Endodermal cell (in vitro differentiated cells): ENCODE measurements around the gene IGFBP2. TPM values are rescaled to one million over a fixed set of nuclear protein-coding genes. Genes with fewer than 3 reads are reported as not detected.

Source experiments
- DNase-seq: peaks from one replicate; pipeline ENCODE4 v3.0.0-alpha.2; 2017
- H3K27ac ChIP-seq: 2 replicates; pipeline ENCODE4 v1.5.1; 2013; ENCODE audit warnings: mild to moderate bottlenecking, low read depth, low read length, moderate library complexity
- H3K27me3 ChIP-seq: 2 replicates; pipeline ENCODE4 v1.6.1; 2013; ENCODE audit warnings: mild to moderate bottlenecking, low read length, moderate library complexity; ENCODE audit not compliant: insufficient read depth, control insufficient read depth, poor library complexity, severe bottlenecking
- H3K36me3 ChIP-seq: 2 replicates; pipeline ENCODE4 v1.7.0; 2013; ENCODE audit warnings: mild to moderate bottlenecking, low read length, moderate library complexity; ENCODE audit not compliant: control insufficient read depth, insufficient read depth
- H3K4me1 ChIP-seq: one replicate; pipeline ENCODE4 v1.7.0; 2013; ENCODE audit warnings: low read length; ENCODE audit not compliant: control insufficient read depth, insufficient read depth
- H3K4me3 ChIP-seq: 2 replicates; pipeline ENCODE4 v1.5.1; 2013; ENCODE audit warnings: mild to moderate bottlenecking, low read length, moderate library complexity
- H3K9ac ChIP-seq: 2 replicates; pipeline ENCODE4 v1.6.1; 2013; ENCODE audit warnings: mild to moderate bottlenecking, low read length, moderate library complexity; ENCODE audit not compliant: poor library complexity, severe bottlenecking; ENCODE audit errors: extremely low read depth
- H3K9me3 ChIP-seq: 2 replicates; pipeline ENCODE4 v1.6.1; 2013; ENCODE audit warnings: mild to moderate bottlenecking, low read length, moderate library complexity; ENCODE audit not compliant: control insufficient read depth
- H3K27ac Mint-ChIP-seq: 2 replicates; pipeline ENCODE4 v1.8.0; 2020; ENCODE audit warnings: mixed read lengths
- H3K27me3 Mint-ChIP-seq: 2 replicates; pipeline ENCODE4 v1.8.0; 2021; ENCODE audit warnings: mild to moderate bottlenecking, mixed read lengths; ENCODE audit not compliant: insufficient read depth
- H3K36me3 Mint-ChIP-seq: 2 replicates; pipeline ENCODE4 v1.8.0; 2020; ENCODE audit warnings: low read depth, mixed read lengths
- H3K4me1 Mint-ChIP-seq: 2 replicates; pipeline ENCODE4 v1.8.0; 2020; ENCODE audit warnings: mixed read lengths
- H3K4me3 Mint-ChIP-seq: 2 replicates; pipeline ENCODE4 v1.8.0; 2020; ENCODE audit warnings: mild to moderate bottlenecking, moderate library complexity, mixed read lengths
- H3K9me3 Mint-ChIP-seq: 2 replicates; pipeline ENCODE4 v1.8.0; 2020; ENCODE audit warnings: mild to moderate bottlenecking, mixed read lengths
- WGBS, 2 experiments: methylation state at CpG; one replicate each; pipeline versions ENCODE4 v1.1.5 to v1.1.7; 2013; ENCODE audit warnings: missing lambda C conversion rate in 2 of 2, mixed read lengths in 1 of 2; ENCODE audit not compliant: insufficient coverage in 1 of 2, insufficient read length in 1 of 2; 5-methylcytosine and 5-hydroxymethylcytosine counted together
- total RNA-seq, 2 donors: library from RNA; stranded (reverse); fragmentation: NEBNext Ultra II Directional in 1 of 2; extraction: Animal tissue kit (Norgen Biotek cat#: 25700) in 1 of 2; gene quantifications; 2 replicates in 1 of 2; 3 replicates in 1 of 2; pipeline ENCODE4 v1.2.1, GENCODE V29; 2021
- TF ChIP-seq, protein P1 (sequence below): fragments of 200-600 bp; sonication (generic); conservative IDR thresholded peaks from 2 replicates; pipeline ENCODE4 v1.5.0; 2021; ENCODE audit warnings: antibody characterized with exemption, mild to moderate bottlenecking

The IGFBP2 gene
- total RNA-seq, 2 donors from 2014 or later = 80.8 to 313 TPM

GRCh38 chr2:216604458-216604857 lies 28.8 kb upstream of the IGFBP2 start:
- H3K4me3 ChIP-seq = no peak overlapping the region

GRCh38 chr2:216606551-216607276 lies 26.5 kb upstream of the IGFBP2 start:
- peak overlapping the region; percentile 71 for H3K4me3 ChIP-seq
- H3K4me1 Mint-ChIP-seq = peaks cover 25% of the 10 kb centered on the region

More at GRCh38 chr2:216604458-216604857, 28.8 kb upstream of the IGFBP2 start:
- H3K4me3 Mint-ChIP-seq = no peak overlapping the region
- H3K9ac ChIP-seq = no peak overlapping the region
- TF ChIP-seq, protein P1, sequence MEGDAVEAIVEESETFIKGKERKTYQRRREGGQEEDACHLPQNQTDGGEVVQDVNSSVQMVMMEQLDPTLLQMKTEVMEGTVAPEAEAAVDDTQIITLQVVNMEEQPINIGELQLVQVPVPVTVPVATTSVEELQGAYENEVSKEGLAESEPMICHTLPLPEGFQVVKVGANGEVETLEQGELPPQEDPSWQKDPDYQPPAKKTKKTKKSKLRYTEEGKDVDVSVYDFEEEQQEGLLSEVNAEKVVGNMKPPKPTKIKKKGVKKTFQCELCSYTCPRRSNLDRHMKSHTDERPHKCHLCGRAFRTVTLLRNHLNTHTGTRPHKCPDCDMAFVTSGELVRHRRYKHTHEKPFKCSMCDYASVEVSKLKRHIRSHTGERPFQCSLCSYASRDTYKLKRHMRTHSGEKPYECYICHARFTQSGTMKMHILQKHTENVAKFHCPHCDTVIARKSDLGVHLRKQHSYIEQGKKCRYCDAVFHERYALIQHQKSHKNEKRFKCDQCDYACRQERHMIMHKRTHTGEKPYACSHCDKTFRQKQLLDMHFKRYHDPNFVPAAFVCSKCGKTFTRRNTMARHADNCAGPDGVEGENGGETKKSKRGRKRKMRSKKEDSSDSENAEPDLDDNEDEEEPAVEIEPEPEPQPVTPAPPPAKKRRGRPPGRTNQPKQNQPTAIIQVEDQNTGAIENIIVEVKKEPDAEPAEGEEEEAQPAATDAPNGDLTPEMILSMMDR = no peak
- H3K4me1 ChIP-seq = peaks cover 9% of the 10 kb centered on the region
- H3K27me3 ChIP-seq = no peaks in the 10 kb centered on the region
- no peaks in the 10 kb centered on the region for H3K36me3 ChIP-seq
- no peak for DNase-seq
- H3K4me1 Mint-ChIP-seq = peaks cover 25% of the 10 kb centered on the region
- H3K36me3 Mint-ChIP-seq = no peaks in the 10 kb centered on the region
- H3K27ac Mint-ChIP-seq = no peak overlapping the region
- H3K9me3 Mint-ChIP-seq = no peaks in the 10 kb centered on the region
- no peak overlapping the region for H3K27ac ChIP-seq
- H3K9me3 ChIP-seq = no peaks in the 10 kb centered on the region
- peaks cover 2% of the 10 kb centered on the region for H3K27me3 Mint-ChIP-seq

GRCh38 chr2:216607277-216607560 lies 26.0 kb upstream of the IGFBP2 start:
- Mint-ChIP-seq H3K27me3 (peaks cover 2% of the 10 kb centered on the region), H3K4me1 (peaks cover 25% of the 10 kb centered on the region), H3K9me3 (no peaks in the 10 kb centered on the region), H3K4me3 (no peak overlapping the region), H3K36me3 (no peaks in the 10 kb centered on the region), H3K27ac (no peak overlapping the region)
- no peak for DNase-seq
- no peaks in the 10 kb centered on the region for H3K36me3 ChIP-seq
- H3K9me3 ChIP-seq = no peaks in the 10 kb centered on the region
- TF ChIP-seq, protein P1 = no peak
- H3K9ac ChIP-seq = no peak overlapping the region
- peaks cover 9% of the 10 kb centered on the region for H3K4me1 ChIP-seq
- H3K27ac ChIP-seq = no peak overlapping the region
- no peak overlapping the region for H3K4me3 ChIP-seq
- H3K27me3 ChIP-seq = no peaks in the 10 kb centered on the region
- WGBS, 2 experiments = 87 to 95% methylated on average over 10 of the region's 10 CpGs

More at GRCh38 chr2:216606551-216607276, 26.5 kb upstream of the IGFBP2 start:
- peak overlapping the region; percentile 62 for H3K27ac Mint-ChIP-seq
- H3K9me3 ChIP-seq = no peaks in the 10 kb centered on the region
- WGBS, 2 experiments = 35 to 51% methylated on average over 8 to 20 of the region's 20 CpGs
- TF ChIP-seq, protein P1 = no peak
- no peaks in the 10 kb centered on the region for H3K9me3 Mint-ChIP-seq
- H3K36me3 Mint-ChIP-seq = no peaks in the 10 kb centered on the region
- H3K27me3 ChIP-seq = no peaks in the 10 kb centered on the region
- peak overlapping the region; percentile 39 for H3K27ac ChIP-seq
- H3K27me3 Mint-ChIP-seq = peaks cover 2% of the 10 kb centered on the region
- H3K9ac ChIP-seq = no peak overlapping the region
- peak; percentile 87 for DNase-seq
- H3K4me3 Mint-ChIP-seq = peak overlapping the region; percentile 55
- H3K4me1 ChIP-seq = peaks cover 9% of the 10 kb centered on the region
- H3K36me3 ChIP-seq = no peaks in the 10 kb centered on the region
